GM18511 (cell line): ENCODE data around the gene SUCLG2.
A peak's percentile ranks its signal among the peaks of the same experiment; 100 is the strongest.

ENCODE experiments used
- ATAC-seq: cut with Tn5 transposase; IDR thresholded peaks from one replicate; pipeline ENCODE4 v1.9.1; 2021; ENCODE audit warnings: mild to moderate bottlenecking, moderate library complexity; ENCODE audit not compliant: unreplicated experiment

The SUCLG2 gene

DNA sequence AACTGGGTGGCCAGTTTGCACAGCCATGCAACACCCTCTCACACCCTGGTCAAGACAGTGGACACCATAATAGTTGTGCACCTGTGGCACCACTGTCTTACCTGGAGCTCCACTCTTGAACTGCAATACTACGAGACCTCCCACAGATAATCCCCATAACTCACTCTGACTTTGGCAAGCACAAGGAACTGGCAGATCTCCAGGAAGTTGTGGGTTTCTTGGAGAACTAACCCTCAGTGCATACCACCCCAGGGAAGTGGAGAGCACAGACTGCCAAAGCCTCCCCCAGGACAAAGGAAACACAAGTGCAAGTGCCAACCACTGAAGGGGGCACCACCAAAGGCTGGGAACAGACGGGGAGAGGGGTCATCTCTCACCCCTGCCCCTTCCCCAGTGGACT is 318.6 kb downstream of the SUCLG2 start:
- ATAC-seq: no peak

GRCh38 chr3:67334588-67334987 is 319.8 kb downstream of the SUCLG2 start:
- no peak for ATAC-seq

GRCh38 chr3:67329358-67329757 is 325.1 kb downstream of the SUCLG2 start:
- peak; percentile 82 for ATAC-seq

GRCh38 chr3:67327582-67327981 is 326.8 kb downstream of the SUCLG2 start:
- no peak for ATAC-seq

DNA sequence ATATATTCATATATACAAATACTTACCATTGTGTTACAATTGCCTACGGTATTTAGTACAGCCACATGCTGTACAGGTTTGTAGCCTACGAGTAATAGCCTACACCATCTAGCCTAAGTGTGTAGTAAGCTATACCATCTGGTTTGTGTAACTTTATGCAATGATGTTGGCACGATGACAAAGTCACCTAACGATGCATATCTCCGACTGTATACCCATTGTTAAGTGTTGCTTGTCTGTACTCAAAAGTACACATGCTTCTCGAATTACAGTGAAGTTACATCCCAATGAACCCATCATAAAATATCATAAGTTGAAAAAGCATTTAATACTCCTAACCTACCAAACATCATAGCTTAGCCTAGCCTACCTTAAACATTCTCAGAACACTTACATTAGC is 329.2 kb downstream of the SUCLG2 start:
- ATAC-seq: no peak
